Measurements from ENCODE around the gene CTNNA3. TPM values are rescaled to one million over a fixed set of nuclear protein-coding genes. Genes with fewer than 3 reads are reported as not detected.

The CTNNA3 gene
- total and polyA plus RNA-seq, 12 donors, result 2.0 to 213 (median 171) TPM

DNA sequence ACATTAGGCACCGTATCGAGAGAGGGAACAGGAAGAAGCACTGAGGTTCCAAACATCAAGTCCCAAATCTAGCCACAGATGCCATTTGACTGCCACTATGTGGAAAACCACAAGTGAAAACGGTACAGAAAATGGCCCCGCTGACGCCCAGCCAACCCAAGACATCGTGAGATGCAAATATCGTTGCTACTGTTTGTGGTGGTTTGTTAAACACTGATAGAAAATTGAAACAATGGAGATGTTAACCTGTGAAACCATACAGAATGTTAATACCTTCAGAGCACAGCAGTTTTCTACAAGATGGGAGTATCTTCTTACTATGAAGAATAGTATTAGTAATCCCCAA, 922.5 kb downstream of the CTNNA3 start:
- WGBS, 2 donors, result 82 to 86% methylated on average over 7 of the region's 7 CpGs
- Histone ChIP-seq H3K4me1 (peaks cover 0 to 4% (median 0%) of the 10 kb centered on the region in 9 donors), H3K36me3 (no peaks in the 10 kb centered on the region), H3K27me3 (no peaks in the 10 kb centered on the region), H3K27ac (no peak overlapping the region), H3K4me3 (no peak overlapping the region), H3K9me3 (no peaks in the 10 kb centered on the region)
- DNase-seq (no peak), ATAC-seq (no peak)
- intact Hi-C loops (cut with DNase I), result no loop called here
- TF ChIP-seq CTCF (IDR thresholded peaks at IDR 0.05), result no peak

GRCh38 chr10:66772548-66773471, 923.2 kb downstream of the CTNNA3 start:
- H3K36me3 ChIP-seq, result no peaks in the 10 kb centered on the region
- no peak overlapping the region for H3K27ac ChIP-seq
- no peak overlapping the region for H3K4me3 ChIP-seq
- WGBS, 2 donors, result 66 to 67% methylated on average over 4 of the region's 4 CpGs
- DNase-seq (no peak), ATAC-seq (no peak)
- peaks cover 0 to 4% (median 0%) of the 10 kb centered on the region in 9 donors for H3K4me1 ChIP-seq
- H3K9me3 ChIP-seq, result no peaks in the 10 kb centered on the region
- intact Hi-C loops (cut with DNase I), result no loop called here
- H3K27me3 ChIP-seq, result no peaks in the 10 kb centered on the region
- no peak for TF ChIP-seq CTCF (IDR thresholded peaks at IDR 0.05)

GRCh38 chr10:66767707-66768106, 928.3 kb downstream of the CTNNA3 start:
- intact Hi-C loops (cut with DNase I), result no loop called here
- TF ChIP-seq CTCF (IDR thresholded peaks at IDR 0.05), result no peak
- no peak overlapping the region for H3K27ac ChIP-seq
- no peak for ATAC-seq
- H3K9me3 ChIP-seq, result no peaks in the 10 kb centered on the region
- peaks cover 0 to 5% (median 0%) of the 10 kb centered on the region in 9 donors for H3K36me3 ChIP-seq
- DNase-seq, result no peak
- WGBS, 2 donors, result 61 to 62% methylated on average over 2 of the region's 2 CpGs
- no peak overlapping the region for H3K4me3 ChIP-seq
- peaks cover 0 to 3% (median 0%) of the 10 kb centered on the region in 9 donors for H3K4me1 ChIP-seq
- no peaks in the 10 kb centered on the region for H3K27me3 ChIP-seq

DNA sequence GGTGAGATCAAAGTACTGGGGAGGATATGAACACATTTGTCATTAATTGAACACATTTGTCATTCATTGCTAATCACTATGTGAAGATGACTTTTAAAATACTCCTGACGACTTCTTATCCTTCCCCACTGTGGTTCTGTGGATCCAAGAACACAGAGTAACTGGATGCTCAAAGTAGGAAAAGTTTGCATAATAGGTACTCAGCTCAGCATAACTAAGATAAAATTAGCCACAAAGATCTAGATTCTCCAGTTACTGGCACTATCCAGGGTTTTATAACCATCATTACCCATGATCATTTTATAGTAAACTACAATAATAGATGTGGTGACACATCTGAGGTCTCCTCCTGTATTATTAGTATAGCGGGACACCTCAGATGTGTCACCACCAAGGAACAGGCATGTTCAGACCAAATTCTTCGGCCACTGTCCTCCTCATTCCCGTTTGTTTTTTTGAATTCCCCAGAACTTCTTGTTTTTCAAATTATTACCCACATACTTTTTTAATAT, 933.7 kb downstream of the CTNNA3 start:
- no peaks in the 10 kb centered on the region for H3K27me3 ChIP-seq
- intact Hi-C loops (cut with DNase I), result no loop called here
- ATAC-seq (no peak), DNase-seq (no peak)
- H3K27ac ChIP-seq, result no peak overlapping the region
- H3K9me3 ChIP-seq, result no peaks in the 10 kb centered on the region
- H3K4me1 ChIP-seq, result no peaks in the 10 kb centered on the region
- H3K4me3 ChIP-seq, result no peak overlapping the region
- 77 to 84% methylated on average over 4 of the region's 4 CpGs for WGBS, 2 donors
- H3K36me3 ChIP-seq, result peaks cover 0 to 5% (median 0%) of the 10 kb centered on the region in 9 donors
- TF ChIP-seq CTCF (IDR thresholded peaks at IDR 0.05), result no peak
